ENCODE measurements around the gene PLCH1.

PLCH1 gene

GRCh38 chr3:155658671-155659261, 86.1 kb downstream of the PLCH1 start:
- no peak for DNase-seq (ENCODE audit: insufficient read length, low spot score)
- TF ChIP-seq POLR2A (IDR thresholded peaks at IDR 0.05; ENCODE audit: low read depth, low read length), result no peak
- TF ChIP-seq TAF1 (IDR thresholded peaks at IDR 0.05; ENCODE audit: low read depth, low read length), result no peak
- TF ChIP-seq POLR2AphosphoS5 (IDR thresholded peaks at IDR 0.05; ENCODE audit: low read depth, low read length), result no peak
- TF ChIP-seq POU2F2 (IDR thresholded peaks at IDR 0.05; ENCODE audit: low read depth, low read length), result no peak
- no peak for TF ChIP-seq SPI1 (IDR thresholded peaks at IDR 0.05; ENCODE audit: low read depth, low read length)
- TF ChIP-seq PAX5 (IDR thresholded peaks at IDR 0.05; ENCODE audit: insufficient read depth, low read length, severe bottlenecking), result no peak
- FAIRE-seq, result no peak

GRCh38 chr3:155658006-155658405, 86.9 kb downstream of the PLCH1 start:
- no peak for DNase-seq (ENCODE audit: insufficient read length, low spot score)
- no peak for TF ChIP-seq TAF1 (IDR thresholded peaks at IDR 0.05; ENCODE audit: low read depth, low read length)
- FAIRE-seq, result no peak

GRCh38 chr3:155657161-155657560, 87.7 kb downstream of the PLCH1 start:
- TF ChIP-seq POU2F2 (IDR thresholded peaks at IDR 0.05; ENCODE audit: low read depth, low read length) (no peak), TAF1 (IDR thresholded peaks at IDR 0.05; ENCODE audit: low read depth, low read length) (no peak), POLR2A (IDR thresholded peaks at IDR 0.05; ENCODE audit: low read depth, low read length) (no peak), POLR2AphosphoS5 (IDR thresholded peaks at IDR 0.05; ENCODE audit: low read depth, low read length) (no peak), PAX5 (IDR thresholded peaks at IDR 0.05; ENCODE audit: insufficient read depth, low read length, severe bottlenecking) (no peak), SPI1 (IDR thresholded peaks at IDR 0.05; ENCODE audit: low read depth, low read length) (no peak)
- DNase-seq (ENCODE audit: insufficient read length, low spot score) (no peak), FAIRE-seq (no peak)

GRCh38 chr3:155656466-155656865, 88.4 kb downstream of the PLCH1 start:
- TF ChIP-seq SPI1 (IDR thresholded peaks at IDR 0.05; ENCODE audit: low read depth, low read length), result no peak
- no peak for TF ChIP-seq TAF1 (IDR thresholded peaks at IDR 0.05; ENCODE audit: low read depth, low read length)
- TF ChIP-seq PAX5 (IDR thresholded peaks at IDR 0.05; ENCODE audit: insufficient read depth, low read length, severe bottlenecking), result no peak
- TF ChIP-seq POU2F2 (IDR thresholded peaks at IDR 0.05; ENCODE audit: low read depth, low read length), result no peak
- no peak for TF ChIP-seq POLR2A (IDR thresholded peaks at IDR 0.05; ENCODE audit: low read depth, low read length)
- no peak for FAIRE-seq
- no peak for DNase-seq (ENCODE audit: insufficient read length, low spot score)

GRCh38 chr3:155651489-155652218, 93.2 kb downstream of the PLCH1 start:
- no peak for FAIRE-seq
- TF ChIP-seq POLR2A (IDR thresholded peaks at IDR 0.05; ENCODE audit: low read depth, low read length), result no peak
- no peak for TF ChIP-seq POU2F2 (IDR thresholded peaks at IDR 0.05; ENCODE audit: low read depth, low read length)
- no peak for TF ChIP-seq TAF1 (IDR thresholded peaks at IDR 0.05; ENCODE audit: low read depth, low read length)
- TF ChIP-seq PAX5 (IDR thresholded peaks at IDR 0.05; ENCODE audit: insufficient read depth, low read length, severe bottlenecking), result no peak
- no peak for TF ChIP-seq POLR2AphosphoS5 (IDR thresholded peaks at IDR 0.05; ENCODE audit: low read depth, low read length)
- no peak for TF ChIP-seq SPI1 (IDR thresholded peaks at IDR 0.05; ENCODE audit: low read depth, low read length)
- no peak for DNase-seq (ENCODE audit: insufficient read length, low spot score)

GRCh38 chr3:155648013-155648591, 96.8 kb downstream of the PLCH1 start:
- no peak for FAIRE-seq
- no peak for DNase-seq (ENCODE audit: insufficient read length, low spot score)
- TF ChIP-seq POLR2AphosphoS5 (IDR thresholded peaks at IDR 0.05; ENCODE audit: low read depth, low read length), result no peak
- no peak for TF ChIP-seq SPI1 (IDR thresholded peaks at IDR 0.05; ENCODE audit: low read depth, low read length)
- no peak for TF ChIP-seq POU2F2 (IDR thresholded peaks at IDR 0.05; ENCODE audit: low read depth, low read length)
- TF ChIP-seq PAX5 (IDR thresholded peaks at IDR 0.05; ENCODE audit: insufficient read depth, low read length, severe bottlenecking), result no peak
- no peak for TF ChIP-seq POLR2A (IDR thresholded peaks at IDR 0.05; ENCODE audit: low read depth, low read length)
- no peak for TF ChIP-seq TAF1 (IDR thresholded peaks at IDR 0.05; ENCODE audit: low read depth, low read length)

- DNase-seq (ENCODE audit: insufficient read length, low spot score) (no peak), FAIRE-seq (no peak)
- TF ChIP-seq POU2F2 (IDR thresholded peaks at IDR 0.05; ENCODE audit: low read depth, low read length) (no peak), POLR2AphosphoS5 (IDR thresholded peaks at IDR 0.05; ENCODE audit: low read depth, low read length) (no peak), SPI1 (IDR thresholded peaks at IDR 0.05; ENCODE audit: low read depth, low read length) (no peak), POLR2A (IDR thresholded peaks at IDR 0.05; ENCODE audit: low read depth, low read length) (no peak), TAF1 (IDR thresholded peaks at IDR 0.05; ENCODE audit: low read depth, low read length) (no peak), PAX5 (IDR thresholded peaks at IDR 0.05; ENCODE audit: insufficient read depth, low read length, severe bottlenecking) (no peak)
Measured at GRCh38 chr3:155647206-155647605, 97.7 kb downstream of the PLCH1 start.

- DNase-seq (ENCODE audit: insufficient read length, low spot score) (no peak), FAIRE-seq (no peak)
- TF ChIP-seq POU2F2 (IDR thresholded peaks at IDR 0.05; ENCODE audit: low read depth, low read length) (no peak), POLR2A (IDR thresholded peaks at IDR 0.05; ENCODE audit: low read depth, low read length) (no peak), TAF1 (IDR thresholded peaks at IDR 0.05; ENCODE audit: low read depth, low read length) (no peak), PAX5 (IDR thresholded peaks at IDR 0.05; ENCODE audit: insufficient read depth, low read length, severe bottlenecking) (no peak), POLR2AphosphoS5 (IDR thresholded peaks at IDR 0.05; ENCODE audit: low read depth, low read length) (no peak), SPI1 (IDR thresholded peaks at IDR 0.05; ENCODE audit: low read depth, low read length) (no peak)
Measured at GRCh38 chr3:155646669-155647068, 98.2 kb downstream of the PLCH1 start.

- no peak for DNase-seq (ENCODE audit: insufficient read length, low spot score)
- TF ChIP-seq TAF1 (IDR thresholded peaks at IDR 0.05; ENCODE audit: low read depth, low read length), result no peak
- no peak for TF ChIP-seq SPI1 (IDR thresholded peaks at IDR 0.05; ENCODE audit: low read depth, low read length)
- TF ChIP-seq PAX5 (IDR thresholded peaks at IDR 0.05; ENCODE audit: insufficient read depth, low read length, severe bottlenecking), result no peak
- no peak for TF ChIP-seq POLR2AphosphoS5 (IDR thresholded peaks at IDR 0.05; ENCODE audit: low read depth, low read length)
- TF ChIP-seq POU2F2 (IDR thresholded peaks at IDR 0.05; ENCODE audit: low read depth, low read length), result no peak
- no peak for TF ChIP-seq POLR2A (IDR thresholded peaks at IDR 0.05; ENCODE audit: low read depth, low read length)
- no peak for FAIRE-seq
Measured at GRCh38 chr3:155646128-155646527, 98.7 kb downstream of the PLCH1 start.

All from GM12891 (cell line).